GM19397 (cell line): ENCODE measurements around the gene NOP56.
"Not testable (repeated sequence)": the region's sequence is repeated elsewhere in the genome, so short reads cannot be mapped to it uniquely, and the experiment has no call there.

ENCODE experiments used
- ATAC-seq: cut with Tn5 transposase; IDR thresholded peaks from one replicate; pipeline ENCODE4 v1.9.1; 2021; ENCODE audit warnings: mild to moderate bottlenecking, moderate library complexity; ENCODE audit not compliant: unreplicated experiment

Gene NOP56

DNA sequence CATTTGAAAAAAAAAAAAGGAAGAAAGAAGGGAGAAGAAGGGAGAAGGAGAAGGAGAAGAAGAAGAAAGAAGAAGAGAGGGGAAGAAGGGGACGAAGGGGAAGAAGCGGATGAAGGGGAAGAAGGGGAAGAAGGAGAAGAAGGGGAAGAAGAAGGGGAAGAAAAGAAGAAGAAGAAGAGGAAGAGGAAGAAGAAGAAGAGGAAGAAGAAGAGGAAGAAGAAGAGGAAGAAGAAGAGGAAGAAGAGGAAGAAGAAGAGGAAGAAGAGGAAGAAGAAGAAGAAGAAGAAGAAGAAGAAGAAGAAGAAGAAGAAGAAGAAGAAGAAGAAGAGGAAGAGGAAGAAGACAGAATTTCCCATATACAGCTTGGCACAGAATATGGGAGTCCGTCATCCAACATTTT, 29.6 kb downstream of the NOP56 start:
- not testable (repeated sequence) for ATAC-seq

GRCh38 chr20:2684817-2685216, 32.4 kb downstream of the NOP56 start:
- ATAC-seq, result not testable (repeated sequence)

DNA sequence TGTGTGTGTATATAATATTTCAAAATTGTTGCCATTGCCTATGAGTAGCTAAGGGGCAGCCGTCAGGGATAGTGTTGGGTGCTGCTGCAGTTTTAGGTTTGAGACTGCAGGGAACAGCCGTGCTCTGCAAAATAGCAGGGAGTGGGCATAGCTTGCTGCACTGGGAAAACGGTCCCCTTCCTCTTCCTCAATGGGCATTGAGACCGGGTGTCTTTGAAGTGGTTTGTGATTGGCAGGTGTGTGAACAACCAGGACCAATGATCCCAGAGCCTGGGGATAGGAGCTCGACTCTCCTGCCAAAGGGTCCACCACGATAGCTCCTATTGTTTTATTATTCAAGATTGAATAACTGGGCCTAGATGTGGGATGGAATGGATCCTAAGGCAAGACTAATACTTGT, 35.1 kb downstream of the NOP56 start:
- no peak for ATAC-seq

DNA sequence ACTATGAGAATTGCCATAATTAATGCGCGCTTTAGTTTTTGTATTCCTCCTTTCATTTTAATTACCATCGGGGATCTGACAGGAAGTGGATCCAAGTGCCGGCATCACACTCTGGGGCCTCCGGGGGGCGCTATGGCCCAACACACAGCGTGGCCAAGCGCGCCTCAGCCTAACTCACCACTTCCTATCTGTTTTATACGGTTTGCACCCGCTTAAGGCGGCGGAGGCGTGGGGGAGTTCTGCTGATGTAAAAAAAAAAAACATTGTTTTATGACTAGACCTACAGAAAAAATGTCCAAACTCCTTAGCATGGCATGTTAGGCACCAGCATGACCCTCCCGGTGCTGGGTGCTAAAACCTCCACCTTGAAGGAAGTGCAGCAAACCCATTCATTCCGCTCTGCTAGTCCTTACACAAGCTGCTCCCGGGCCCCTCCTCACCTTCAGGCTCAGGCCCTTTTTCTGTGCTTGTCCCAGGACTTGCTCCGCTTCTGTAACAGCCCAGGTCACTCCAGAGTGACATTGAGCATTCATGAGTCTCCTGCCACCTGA, 35.7 kb downstream of the NOP56 start:
- no peak for ATAC-seq

DNA sequence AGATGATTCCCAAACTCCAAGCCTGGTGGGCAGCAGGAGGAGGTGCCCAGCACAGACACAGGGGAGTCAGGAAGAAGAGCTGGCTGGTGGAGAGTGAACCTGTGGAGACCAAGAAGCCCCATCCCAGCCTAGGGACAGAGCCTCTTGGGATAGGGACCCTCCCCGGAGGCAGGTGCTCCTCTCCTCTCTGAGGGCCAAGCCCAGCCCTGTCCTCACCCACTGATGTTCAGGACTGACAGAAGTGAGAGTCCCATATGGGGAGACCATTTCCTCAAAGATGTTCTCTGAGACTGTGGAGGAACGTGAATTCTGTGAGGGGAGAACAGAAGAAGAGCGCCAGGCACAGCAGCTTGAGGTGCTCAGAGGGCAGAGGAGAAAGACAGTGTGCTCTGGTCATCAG, 37.8 kb downstream of the NOP56 start:
- ATAC-seq, result no peak

DNA sequence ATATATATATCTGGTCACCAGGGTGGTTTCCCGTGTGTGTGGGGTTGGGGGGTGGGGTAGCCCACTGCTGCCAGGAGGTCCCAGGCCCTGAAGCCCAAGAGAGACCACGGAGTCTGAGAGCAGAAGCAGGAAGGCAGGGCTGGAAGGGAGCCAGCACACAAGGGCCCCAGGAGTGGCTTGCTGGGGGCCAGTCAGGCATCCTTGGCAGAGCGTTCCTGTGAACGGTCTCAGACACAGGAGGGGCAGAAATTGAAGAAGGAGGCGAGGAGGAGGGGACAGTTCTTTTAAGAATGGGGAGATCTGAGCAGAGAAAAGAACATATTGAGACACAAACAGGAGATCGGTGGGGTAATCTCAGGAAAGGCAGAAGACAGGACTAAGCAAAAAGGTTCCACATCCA, 38.3 kb downstream of the NOP56 start:
- ATAC-seq, result no peak

DNA sequence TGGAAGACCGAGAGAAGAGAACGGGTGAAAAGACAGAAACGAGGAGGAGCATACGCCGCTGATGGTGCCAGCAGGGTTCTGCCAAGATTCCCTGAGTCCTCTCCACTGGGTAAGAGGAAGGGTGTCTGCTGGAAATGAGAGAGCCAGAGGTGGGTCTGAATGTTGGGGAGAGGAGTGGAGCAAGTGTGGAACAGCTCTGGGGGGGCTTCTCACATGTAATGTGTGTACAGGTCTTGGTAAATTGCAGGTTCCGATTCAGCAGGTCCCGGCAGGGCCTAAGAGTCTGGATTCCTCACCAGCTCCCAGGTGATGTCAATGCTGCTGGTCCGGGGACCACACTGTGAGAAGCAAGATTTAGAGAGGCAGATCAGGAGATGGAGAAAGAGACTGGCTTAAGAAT, 38.7 kb downstream of the NOP56 start:
- no peak for ATAC-seq

GRCh38 chr20:2691663-2692035, 39.2 kb downstream of the NOP56 start:
- ATAC-seq, result no peak

DNA sequence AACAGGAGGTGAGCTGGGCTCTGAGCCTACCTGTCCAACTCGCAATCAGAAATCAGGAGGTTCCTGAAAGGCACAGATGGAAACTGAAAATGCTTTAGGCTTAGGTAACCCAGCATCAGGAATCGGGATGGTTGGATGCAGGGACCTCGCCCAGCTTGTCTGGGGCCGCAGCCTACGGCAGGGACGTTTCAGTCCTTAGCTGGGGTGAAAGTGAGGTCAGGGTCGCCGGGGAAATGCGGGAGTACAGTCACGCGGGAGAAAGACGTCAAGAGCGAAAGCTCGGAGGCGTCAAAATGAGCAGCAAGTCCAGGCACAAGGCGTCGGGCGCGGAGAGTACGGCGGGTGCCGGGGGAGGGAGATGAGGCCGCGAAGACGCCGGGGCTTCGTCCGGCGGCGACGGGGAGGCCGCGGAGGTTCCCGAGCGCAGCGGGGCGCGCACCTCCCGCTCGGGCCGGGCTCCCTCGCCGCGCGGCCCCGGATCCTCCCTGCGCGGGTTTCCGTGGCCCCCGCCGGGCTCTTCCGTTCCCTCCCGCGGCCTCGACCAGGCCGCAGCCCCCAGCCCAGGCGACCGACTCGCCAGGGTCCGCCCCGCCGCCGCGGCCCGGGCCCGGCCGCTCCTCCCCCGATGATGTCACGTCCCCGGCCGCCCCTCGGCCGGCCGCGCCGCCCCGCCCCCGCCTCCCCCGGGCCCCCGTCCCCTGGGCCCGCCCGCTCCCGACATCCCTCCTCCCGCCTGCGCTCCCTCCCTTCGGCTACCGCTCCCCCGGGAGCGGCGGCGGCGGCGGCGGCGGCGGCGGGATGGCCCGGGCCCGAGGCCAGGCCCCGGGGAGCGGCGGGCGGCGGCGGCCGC, 39.8 kb downstream of the NOP56 start, which contains the start of gene EBF4:
Gene EBF4 (plus strand): TSS at position 745 of the 850 bp plus-strand sequence. CDS start 866 bp downstream, outside the sequence.
- no peak for ATAC-seq

- ATAC-seq, result no peak
These were observed 40.5 kb downstream of the NOP56 start for GRCh38 chr20:2692886-2693285.

DNA sequence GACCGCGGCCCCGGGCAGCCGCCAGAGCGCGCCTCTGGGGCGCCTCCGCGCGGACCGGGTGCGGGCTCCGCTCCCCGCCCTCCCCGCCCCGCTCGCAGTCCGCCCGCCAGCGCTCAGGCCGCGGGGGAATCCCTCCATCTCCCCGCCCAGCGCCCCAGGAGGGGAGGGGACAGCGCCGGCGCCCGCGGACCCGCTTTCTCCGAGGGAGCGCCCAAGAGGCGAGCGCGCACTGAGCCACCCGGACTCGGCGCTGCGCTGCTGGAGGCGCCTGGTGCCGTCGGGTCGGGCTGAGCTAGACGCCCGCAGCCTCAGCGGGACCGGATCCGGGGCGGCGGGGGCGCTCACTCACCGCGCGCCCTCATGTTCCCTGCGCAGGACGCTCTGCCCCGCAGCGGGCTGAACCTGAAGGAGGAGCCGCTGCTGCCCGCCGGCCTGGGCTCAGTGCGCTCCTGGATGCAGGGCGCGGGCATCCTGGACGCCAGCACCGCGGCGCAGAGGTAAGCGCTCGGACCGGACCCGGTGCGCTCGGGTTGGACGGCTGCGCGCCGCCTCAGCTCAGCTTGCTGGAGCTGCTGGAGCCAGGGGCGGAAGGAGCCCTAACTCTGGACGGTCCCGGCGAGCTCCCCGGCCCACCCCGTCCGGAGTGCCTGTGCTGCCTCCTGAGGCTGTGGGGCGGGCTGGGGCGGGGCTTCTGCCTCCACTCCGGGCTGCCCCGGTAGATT, 41.0 kb downstream of the NOP56 start:
- ATAC-seq, result no peak

GRCh38 chr20:2694008-2694471, 41.6 kb downstream of the NOP56 start:
- no peak for ATAC-seq

DNA sequence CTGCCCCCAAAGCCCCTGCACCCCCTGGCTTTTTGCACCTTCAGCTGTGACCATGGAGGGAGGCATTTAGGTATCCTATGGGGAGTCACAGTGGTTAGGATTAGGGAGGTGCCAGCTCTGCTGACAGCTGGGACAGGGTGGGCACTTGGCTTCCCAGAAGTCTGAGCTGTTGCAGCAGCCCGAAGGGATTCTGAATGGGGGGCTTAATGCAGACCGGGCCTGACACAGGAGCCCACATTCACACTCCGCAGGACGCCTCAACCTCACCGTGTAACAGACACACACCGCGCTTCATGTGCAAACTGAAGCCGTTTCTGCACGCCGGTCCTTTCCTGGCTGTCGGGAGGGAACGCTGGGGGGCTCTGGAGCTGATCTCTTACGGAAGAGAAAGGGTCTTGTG, 42.1 kb downstream of the NOP56 start:
- ATAC-seq, result no peak

GRCh38 chr20:2695206-2695983, 43.0 kb downstream of the NOP56 start:
- ATAC-seq, result no peak

- not testable (repeated sequence) for ATAC-seq
These were observed 43.6 kb downstream of the NOP56 start for GRCh38 chr20:2695984-2696525.

DNA sequence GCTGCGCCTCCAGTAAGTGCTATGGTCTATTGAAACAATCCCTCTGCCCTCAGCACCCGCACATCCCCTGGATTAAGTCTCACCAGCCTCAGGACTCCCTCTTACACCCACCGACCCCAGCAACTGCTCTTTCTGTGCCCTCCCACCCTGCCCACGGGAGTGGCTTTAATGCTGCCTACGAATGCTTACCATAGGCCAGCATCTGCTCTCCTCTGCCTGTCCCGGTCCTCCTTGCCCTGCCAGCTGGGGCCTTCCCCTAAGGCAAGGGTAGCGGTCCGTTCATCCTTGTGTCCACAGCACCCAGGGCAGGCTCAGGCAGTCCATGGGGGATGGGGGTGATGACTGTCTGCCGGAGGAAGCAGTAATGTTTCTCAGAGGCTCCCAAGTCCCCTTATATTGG, 44.2 kb downstream of the NOP56 start:
- ATAC-seq, result no peak

DNA sequence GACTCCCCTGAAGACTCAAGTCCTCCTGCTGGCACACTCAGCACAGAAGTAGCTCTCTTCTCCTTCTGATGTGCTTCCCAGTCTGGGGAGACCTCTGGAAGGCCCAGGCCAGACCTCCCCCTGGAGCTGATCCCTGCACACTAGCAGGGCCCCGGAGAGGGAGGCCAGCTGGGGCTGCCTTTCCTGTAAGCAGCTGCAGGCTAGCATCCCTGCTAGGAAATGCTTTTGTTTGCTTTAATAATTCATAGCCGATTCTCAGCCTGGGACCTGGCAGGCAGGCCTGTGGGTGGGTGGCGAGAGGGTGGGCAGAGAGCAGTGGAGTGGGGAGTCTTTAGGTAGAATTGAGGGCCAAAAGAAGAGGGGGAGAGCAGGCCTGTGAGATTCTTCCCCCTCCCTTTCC, 45.3 kb downstream of the NOP56 start:
- no peak for ATAC-seq

DNA sequence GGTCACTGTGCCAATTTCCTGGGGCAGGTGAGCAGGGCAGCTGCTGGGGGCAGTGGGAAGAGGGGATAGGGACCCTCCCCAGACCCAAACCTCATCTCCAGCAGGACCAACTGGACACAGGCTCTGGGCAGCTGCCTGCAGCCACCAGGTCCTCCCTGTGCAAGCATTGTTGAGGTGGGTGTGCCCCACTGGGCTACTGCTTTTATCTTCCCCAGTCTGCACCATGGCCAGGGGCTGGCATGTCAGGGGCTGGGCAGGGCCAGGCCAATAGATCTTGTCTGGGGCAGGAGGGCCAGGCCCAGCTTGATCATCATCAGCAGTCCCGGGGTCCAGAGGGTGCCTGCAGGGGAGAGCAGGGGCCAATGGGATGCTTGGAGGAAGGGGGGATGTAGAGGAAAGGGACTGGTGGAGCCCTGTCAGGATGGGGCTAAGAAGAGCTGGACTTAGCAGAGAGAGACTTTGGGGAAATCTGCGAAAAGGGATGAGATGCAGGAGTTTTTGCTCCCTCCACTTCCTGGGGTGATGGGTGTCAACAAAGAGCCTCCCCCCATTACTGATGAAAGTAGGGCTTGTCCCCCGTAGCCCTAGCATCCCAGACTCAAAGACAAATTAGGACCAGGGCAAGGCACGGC, 45.9 kb downstream of the NOP56 start:
- no peak for ATAC-seq

DNA sequence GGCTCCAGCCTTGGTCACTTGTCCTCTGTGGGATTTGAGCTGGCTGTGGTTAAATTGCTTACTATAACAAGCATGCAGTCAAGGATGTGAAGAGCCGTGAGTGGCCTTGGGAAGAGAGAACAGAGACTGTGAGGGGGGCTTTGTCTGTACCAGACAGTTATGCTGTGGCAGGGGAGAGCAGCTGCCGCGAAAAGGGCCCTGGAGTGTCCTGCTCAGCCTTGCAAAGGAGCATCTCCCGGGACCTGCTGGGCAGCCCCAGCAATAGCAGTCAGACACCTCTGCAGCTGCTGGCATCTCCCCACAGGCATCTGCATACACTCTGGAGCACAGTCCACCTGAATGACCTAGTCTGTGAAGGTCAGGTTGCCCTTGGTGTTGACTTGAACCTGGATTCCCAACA, 46.5 kb downstream of the NOP56 start:
- no peak for ATAC-seq

GRCh38 chr20:2699775-2700413, 47.5 kb downstream of the NOP56 start:
- no peak for ATAC-seq
